ENCODE measurements around the gene MORN5. TPM values are rescaled to one million over a fixed set of nuclear protein-coding genes. Genes with fewer than 3 reads are reported as not detected.

Gene MORN5
- total and polyA plus RNA-seq, 10 of the 15 experiments (the other 5 are each of a cell fraction or from before 2014, with no cell fraction given) = not detected

GRCh38 chr9:122190597-122191381, 31.1 kb downstream of the MORN5 start:
- RAD21 ChIA-PET (ENCODE audit: unreplicated experiment) = no interaction called here
- FAIRE-seq (no peak), ATAC-seq (peak; percentile 66), DNase-seq (ENCODE audit: low read depth, low spot score) (no peak)
- H3K27ac ChIP-seq (ENCODE audit: control insufficient read depth, insufficient read depth) = no peak overlapping the region
- H3K79me2 ChIP-seq (ENCODE audit: control insufficient read depth, insufficient read depth, low read length) = no peaks in the 10 kb centered on the region
- H3K9ac ChIP-seq (ENCODE audit: control insufficient read depth, insufficient read depth, low read length) = no peak overlapping the region
- H2AFZ ChIP-seq (ENCODE audit: control insufficient read depth, low read depth, low read length) = no peak overlapping the region
- POLR2A ChIA-PET = no interaction called here
- no peak overlapping the region for H3K4me3 ChIP-seq
- CTCF ChIA-PET = no interaction called here
- H3K27me3 ChIP-seq (replicated peaks in 1 of 2; ENCODE audit: control insufficient read depth in 2 of 2, insufficient read depth in 2 of 2, low read length in 1 of 2) = no peaks in the 10 kb centered on the region; a peak in 1 of 4 replicates
- H4K20me1 ChIP-seq (ENCODE audit: control insufficient read depth, insufficient read depth) = no peaks in the 10 kb centered on the region
- H3K9me3 ChIP-seq (replicated peaks; ENCODE audit: control insufficient read depth, insufficient read depth, low read length) = no peaks in the 10 kb centered on the region
- no peaks in the 10 kb centered on the region for H3K4me1 ChIP-seq (ENCODE audit: control insufficient read depth, insufficient read depth, low read length)
- SMC1A ChIA-PET (ENCODE audit: uncharacterized antibody, unreplicated experiment) = no interaction called here
- TF ChIP-seq STAT1 (conservative IDR thresholded peaks at IDR 0.05) (no peak), BHLHE40 (IDR thresholded peaks at IDR 0.05; ENCODE audit: borderline replicate concordance in 1 of 2, low read depth in 2 of 2, low read length in 1 of 2) (peak in 1 of 2 experiments; percentile 69; a peak in 2 of 4 replicates)
- no peaks in the 10 kb centered on the region for H3K36me3 ChIP-seq (ENCODE audit: control insufficient read depth in 2 of 2, insufficient read depth in 2 of 2, low read length in 1 of 2)
- in situ Hi-C loops (cut with MboI) = no loop called here
- BruUV-seq (replicated peaks) = no TSS peak
- 35% methylated on average over 12 of the region's 12 CpGs for WGBS (ENCODE audit: insufficient coverage, insufficient replicate concordance, low lambda C conversion rate, missing lambda C conversion rate)
- H3K4me2 ChIP-seq (ENCODE audit: control insufficient read depth, insufficient read depth) = no peak overlapping the region
- intact Hi-C loops (cut with micrococcal nuclease; ENCODE audit: unreplicated experiment) = no loop called here

GRCh38 chr9:122191584-122191983, 31.9 kb downstream of the MORN5 start:
- no peaks in the 10 kb centered on the region for H4K20me1 ChIP-seq (ENCODE audit: control insufficient read depth, insufficient read depth)
- 62% methylated on average over 11 of the region's 11 CpGs for WGBS (ENCODE audit: insufficient coverage, insufficient replicate concordance, low lambda C conversion rate, missing lambda C conversion rate)
- no peak overlapping the region for H2AFZ ChIP-seq (ENCODE audit: control insufficient read depth, low read depth, low read length)
- H3K4me1 ChIP-seq (ENCODE audit: control insufficient read depth, insufficient read depth, low read length) = no peaks in the 10 kb centered on the region
- no peaks in the 10 kb centered on the region for H3K79me2 ChIP-seq (ENCODE audit: control insufficient read depth, insufficient read depth, low read length)
- ATAC-seq (no peak), FAIRE-seq (no peak), DNase-seq (ENCODE audit: low read depth, low spot score) (no peak)
- in situ Hi-C loops (cut with MboI) (no loop called here), intact Hi-C loops (cut with micrococcal nuclease; ENCODE audit: unreplicated experiment) (no loop called here)
- ChIA-PET CTCF (interaction anchor here (0.6 kb wide), 1 partner anchor 13 kb away, joined by 3 read pairs; no protein-coding TSS in a partner anchor), SMC1A (ENCODE audit: uncharacterized antibody, unreplicated experiment) (no interaction called here), RAD21 (ENCODE audit: unreplicated experiment) (no interaction called here), POLR2A (no interaction called here)
- no peaks in the 10 kb centered on the region for H3K36me3 ChIP-seq (ENCODE audit: control insufficient read depth in 2 of 2, insufficient read depth in 2 of 2, low read length in 1 of 2)
- H3K9me3 ChIP-seq (replicated peaks; ENCODE audit: control insufficient read depth, insufficient read depth, low read length) = no peaks in the 10 kb centered on the region
- H3K4me2 ChIP-seq (ENCODE audit: control insufficient read depth, insufficient read depth) = no peak overlapping the region
- H3K27ac ChIP-seq (ENCODE audit: control insufficient read depth, insufficient read depth) = no peak overlapping the region
- BruUV-seq (replicated peaks) = no TSS peak
- no peaks in the 10 kb centered on the region; a peak in 1 of 4 replicates for H3K27me3 ChIP-seq (replicated peaks in 1 of 2; ENCODE audit: control insufficient read depth in 2 of 2, insufficient read depth in 2 of 2, low read length in 1 of 2)
- H3K9ac ChIP-seq (ENCODE audit: control insufficient read depth, insufficient read depth, low read length) = no peak overlapping the region
- H3K4me3 ChIP-seq = no peak overlapping the region
- TF ChIP-seq SIN3A (IDR thresholded peaks at IDR 0.05; ENCODE audit: low read depth, low read length) (no peak), MEF2A (IDR thresholded peaks at IDR 0.05; ENCODE audit: insufficient read depth, low read depth, low read length) (no peak), SPI1 (IDR thresholded peaks at IDR 0.05; ENCODE audit: borderline replicate concordance, insufficient read depth, low read depth, low read length) (no peak), POLR2A (IDR thresholded peaks at IDR 0.05; ENCODE audit: low read depth, low read length) (no peak), BRCA1 (IDR thresholded peaks at IDR 0.05; ENCODE audit: low read depth, low read length) (no peak), FOS (IDR thresholded peaks at IDR 0.05; ENCODE audit: borderline replicate concordance, extremely low read depth, insufficient read length) (no peak), ZNF217 (IDR thresholded peaks at IDR 0.05) (no peak), JUND (IDR thresholded peaks at IDR 0.05; ENCODE audit: low read depth, low read length) (no peak), RELA (IDR thresholded peaks at IDR 0.05; ENCODE audit: borderline replicate concordance, partially characterized antibody) (no peak), ZNF384 (IDR thresholded peaks at IDR 0.05; ENCODE audit: borderline replicate concordance, low read depth, low read length) (no peak), SRF (IDR thresholded peaks at IDR 0.05; ENCODE audit: low read depth in 2 of 2, low read length in 2 of 2) (no peak), NFYA (IDR thresholded peaks at IDR 0.05; ENCODE audit: borderline replicate concordance, low read depth, low read length) (no peak), SREBF2 (IDR thresholded peaks at IDR 0.05; ENCODE audit: low read length) (no peak)
- TF ChIP-seq, protein P1, sequence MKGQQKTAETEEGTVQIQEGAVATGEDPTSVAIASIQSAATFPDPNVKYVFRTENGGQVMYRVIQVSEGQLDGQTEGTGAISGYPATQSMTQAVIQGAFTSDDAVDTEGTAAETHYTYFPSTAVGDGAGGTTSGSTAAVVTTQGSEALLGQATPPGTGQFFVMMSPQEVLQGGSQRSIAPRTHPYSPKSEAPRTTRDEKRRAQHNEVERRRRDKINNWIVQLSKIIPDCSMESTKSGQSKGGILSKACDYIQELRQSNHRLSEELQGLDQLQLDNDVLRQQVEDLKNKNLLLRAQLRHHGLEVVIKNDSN (IDR thresholded peaks at IDR 0.05; ENCODE audit: borderline replicate concordance, extremely low read length, insufficient read depth, low read depth, low read length) = no peak

Data from GM12878 (cell line).